ENCODE data around the gene ADAMTS18.

GRCh38 chr16:77442078-77442477 is 7.2 kb upstream of the ADAMTS18 start:
- TF ChIP-seq EZH2 (IDR thresholded peaks at IDR 0.05; ENCODE audit: low read length, missing control alignments) = no peak
- TF ChIP-seq CTCF (conservative IDR thresholded peaks at IDR 0.05 in 1 of 2, IDR thresholded peaks at IDR 0.05 in 1 of 2; ENCODE audit: low read depth in 1 of 2, low read length in 2 of 2) = no peak
